Upper lobe of right lung (tissue), 1 donor: ENCODE data around the gene ELAPOR2. TPM values are rescaled to one million over a fixed set of nuclear protein-coding genes. Genes with fewer than 3 reads are reported as not detected.

Experiments
- ATAC-seq: fragments of 200-7000 bp; cut with Tn5 transposase; one replicate; pipeline ENCODE4 v1.9.1; 2020; ENCODE audit warnings: mild to moderate bottlenecking, moderate library complexity
- DNase-seq: peaks from one replicate; pipeline ENCODE4 v3.0.0-alpha.2; 2020
- H3K27ac ChIP-seq: fragments of 200-600 bp; one replicate; pipeline ENCODE4 v1.8.0; 2022
- H3K27me3 ChIP-seq: fragments of 200-600 bp; one replicate; pipeline ENCODE4 v1.8.0; 2022; ENCODE audit warnings: mild to moderate bottlenecking
- H3K36me3 ChIP-seq: fragments of 200-600 bp; one replicate; pipeline ENCODE4 v1.8.0; 2022
- H3K4me1 ChIP-seq: fragments of 200-600 bp; one replicate; pipeline ENCODE4 v1.8.0; 2022
- H3K4me3 ChIP-seq: fragments of 200-600 bp; one replicate; pipeline ENCODE4 v1.8.0; 2022; ENCODE audit warnings: mild to moderate bottlenecking
- H3K9me3 ChIP-seq: fragments of 200-600 bp; one replicate; pipeline ENCODE4 v1.8.0; 2022
- intact Hi-C: fragments of 100-400 bp; cut with DNase I; formaldehyde crosslinking; loops from one replicate; pipeline ENCODE4 v1.11.0; 2022
- total RNA-seq: library from RNA; stranded (reverse); fragmentation: NEBNext Ultra II Directional; extraction: Animal tissue kit (Norgen Biotek cat#: 25700); gene quantifications from one replicate; pipeline ENCODE4 v1.2.1, GENCODE V29; 2021
- TF ChIP-seq, protein P1 (sequence below): fragments of 200-600 bp; IDR thresholded peaks from one replicate; pipeline ENCODE4 v1.8.0; 2022; ENCODE audit warnings: antibody characterized with exemption
- donor health status: DM: no; HTN: yes; CAD: no; lungs with severe emphysema.

ELAPOR2 gene
- total RNA-seq, 1 donor from 2014 or later, result 127 TPM

DNA sequence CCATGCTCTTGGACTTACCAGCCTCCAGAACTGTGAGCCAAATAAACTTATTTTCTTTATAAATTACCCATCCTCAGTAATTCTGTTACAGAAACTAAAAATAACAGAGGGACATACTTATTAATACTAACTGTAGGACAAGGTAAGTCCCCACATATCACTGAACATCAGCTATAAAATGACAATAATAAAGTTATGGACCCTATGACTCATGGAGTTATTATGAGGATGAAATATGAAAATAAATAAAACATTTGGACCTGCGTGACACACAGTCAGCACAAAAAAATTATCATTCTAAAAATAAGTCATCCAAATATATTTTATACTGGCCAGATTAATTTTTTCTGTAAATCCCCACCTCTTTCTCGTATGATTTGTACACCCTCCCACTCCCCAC lies 34.9 kb upstream of the ELAPOR2 start:
- DNase-seq, result no peak

DNA sequence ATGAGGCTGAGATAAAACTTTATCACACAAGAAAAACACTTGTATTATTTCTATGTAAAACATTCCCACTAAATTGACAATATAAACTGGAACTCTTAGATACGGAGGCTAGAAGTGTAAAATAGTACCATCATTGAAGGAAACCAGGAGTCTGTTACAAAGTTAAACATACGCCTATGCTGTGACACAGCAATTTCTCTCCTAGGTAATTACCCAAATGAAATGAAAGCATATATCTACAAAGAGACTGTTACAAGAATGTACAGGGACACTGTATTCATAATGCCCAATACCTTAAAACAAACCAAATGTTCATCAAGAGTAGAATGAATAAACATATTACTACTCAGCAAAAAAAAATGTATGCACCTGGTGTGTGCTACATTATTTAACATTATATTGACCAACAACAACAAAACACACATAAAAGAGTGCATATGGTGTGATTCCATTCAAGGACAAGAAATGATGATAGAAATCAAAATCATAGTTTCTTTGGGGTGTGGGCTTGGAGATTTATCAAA lies 33.2 kb upstream of the ELAPOR2 start:
- no peaks in the 10 kb centered on the region for H3K9me3 ChIP-seq
- TF ChIP-seq, protein P1, sequence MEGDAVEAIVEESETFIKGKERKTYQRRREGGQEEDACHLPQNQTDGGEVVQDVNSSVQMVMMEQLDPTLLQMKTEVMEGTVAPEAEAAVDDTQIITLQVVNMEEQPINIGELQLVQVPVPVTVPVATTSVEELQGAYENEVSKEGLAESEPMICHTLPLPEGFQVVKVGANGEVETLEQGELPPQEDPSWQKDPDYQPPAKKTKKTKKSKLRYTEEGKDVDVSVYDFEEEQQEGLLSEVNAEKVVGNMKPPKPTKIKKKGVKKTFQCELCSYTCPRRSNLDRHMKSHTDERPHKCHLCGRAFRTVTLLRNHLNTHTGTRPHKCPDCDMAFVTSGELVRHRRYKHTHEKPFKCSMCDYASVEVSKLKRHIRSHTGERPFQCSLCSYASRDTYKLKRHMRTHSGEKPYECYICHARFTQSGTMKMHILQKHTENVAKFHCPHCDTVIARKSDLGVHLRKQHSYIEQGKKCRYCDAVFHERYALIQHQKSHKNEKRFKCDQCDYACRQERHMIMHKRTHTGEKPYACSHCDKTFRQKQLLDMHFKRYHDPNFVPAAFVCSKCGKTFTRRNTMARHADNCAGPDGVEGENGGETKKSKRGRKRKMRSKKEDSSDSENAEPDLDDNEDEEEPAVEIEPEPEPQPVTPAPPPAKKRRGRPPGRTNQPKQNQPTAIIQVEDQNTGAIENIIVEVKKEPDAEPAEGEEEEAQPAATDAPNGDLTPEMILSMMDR, result no peak
- no peak for DNase-seq
- no peaks in the 10 kb centered on the region for H3K36me3 ChIP-seq
- H3K4me1 ChIP-seq, result no peaks in the 10 kb centered on the region
- no peaks in the 10 kb centered on the region for H3K27me3 ChIP-seq
- ATAC-seq, result no peak
- no peak overlapping the region for H3K4me3 ChIP-seq
- intact Hi-C loops, result no loop called here
- no peak overlapping the region for H3K27ac ChIP-seq

More for the DNA sequence above, 34.9 kb upstream of the ELAPOR2 start:
- no peak overlapping the region for H3K4me3 ChIP-seq
- intact Hi-C loops, result no loop called here
- H3K36me3 ChIP-seq, result no peaks in the 10 kb centered on the region
- TF ChIP-seq, protein P1, result no peak
- no peak overlapping the region for H3K27ac ChIP-seq
- ATAC-seq, result no peak
- no peaks in the 10 kb centered on the region for H3K27me3 ChIP-seq
- no peaks in the 10 kb centered on the region for H3K9me3 ChIP-seq
- H3K4me1 ChIP-seq, result no peaks in the 10 kb centered on the region

DNA sequence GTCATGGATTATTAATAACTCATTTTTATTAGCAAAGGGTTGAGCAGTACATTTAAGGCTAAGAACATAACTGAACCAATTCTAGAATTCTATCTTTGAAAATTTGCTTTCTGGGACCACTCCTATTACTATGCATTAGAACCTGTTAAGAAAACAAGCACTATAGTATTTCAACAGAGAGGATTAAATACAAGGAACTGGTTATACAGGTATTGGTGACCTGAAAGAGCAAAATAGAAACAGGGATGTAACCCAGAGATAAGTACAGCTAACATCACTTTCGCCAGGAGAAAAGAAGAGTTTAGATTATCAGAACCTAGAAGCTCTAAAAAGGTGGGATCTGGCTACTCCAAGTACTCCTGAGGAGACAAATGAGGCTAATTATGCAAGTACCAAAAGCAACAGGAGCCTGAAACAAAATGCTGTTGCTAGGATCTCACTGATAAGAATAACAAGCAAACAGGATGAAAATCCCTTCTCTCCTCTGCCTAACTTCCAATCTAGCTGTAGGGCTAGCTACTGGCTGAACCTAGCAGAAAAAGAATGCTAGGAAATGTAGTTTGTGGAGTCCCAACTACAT lies 32.1 kb upstream of the ELAPOR2 start:
- Histone ChIP-seq H3K27me3 (no peaks in the 10 kb centered on the region), H3K4me1 (no peaks in the 10 kb centered on the region), H3K9me3 (no peaks in the 10 kb centered on the region), H3K36me3 (no peaks in the 10 kb centered on the region), H3K27ac (no peak overlapping the region), H3K4me3 (no peak overlapping the region)
- TF ChIP-seq, protein P1, result no peak
- ATAC-seq (no peak), DNase-seq (no peak)
- intact Hi-C loops, result no loop called here

DNA sequence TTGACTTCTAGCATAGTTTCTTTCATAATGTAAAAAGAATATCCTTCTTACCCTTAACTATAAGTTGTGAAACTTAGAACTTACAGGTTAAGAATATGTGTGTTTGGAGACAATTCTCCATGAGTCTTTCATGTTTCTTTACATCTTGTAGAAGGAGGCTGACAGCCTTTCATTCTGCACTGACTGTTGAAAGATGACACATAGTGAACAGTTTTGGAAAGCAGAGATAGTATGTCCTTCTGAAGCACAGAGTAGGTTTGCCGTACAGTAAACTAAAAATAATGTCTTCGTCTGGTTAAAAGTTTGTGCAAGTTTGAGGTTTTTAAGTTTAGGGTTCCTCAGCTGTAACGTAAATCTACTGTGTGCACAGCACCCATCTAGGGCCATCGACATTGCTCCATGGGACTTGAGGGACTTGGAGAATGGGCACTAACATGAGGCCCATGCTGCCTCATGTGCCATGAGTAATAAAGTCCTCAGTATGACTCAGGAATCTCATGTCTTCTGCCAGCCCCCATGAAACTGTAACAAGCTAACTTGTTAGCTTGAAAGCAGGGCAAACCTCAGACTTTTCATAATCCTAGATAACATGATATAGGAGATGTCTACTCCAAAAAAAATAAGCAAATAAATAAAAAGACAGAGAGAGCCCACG lies 24.5 kb upstream of the ELAPOR2 start:
- no peak for DNase-seq
- Histone ChIP-seq H3K9me3 (no peaks in the 10 kb centered on the region), H3K4me1 (no peaks in the 10 kb centered on the region), H3K4me3 (no peak overlapping the region), H3K27ac (no peak overlapping the region), H3K36me3 (no peaks in the 10 kb centered on the region), H3K27me3 (no peaks in the 10 kb centered on the region)
- intact Hi-C loops, result no loop called here
- TF ChIP-seq, protein P1, result no peak
- no peak for ATAC-seq

DNA sequence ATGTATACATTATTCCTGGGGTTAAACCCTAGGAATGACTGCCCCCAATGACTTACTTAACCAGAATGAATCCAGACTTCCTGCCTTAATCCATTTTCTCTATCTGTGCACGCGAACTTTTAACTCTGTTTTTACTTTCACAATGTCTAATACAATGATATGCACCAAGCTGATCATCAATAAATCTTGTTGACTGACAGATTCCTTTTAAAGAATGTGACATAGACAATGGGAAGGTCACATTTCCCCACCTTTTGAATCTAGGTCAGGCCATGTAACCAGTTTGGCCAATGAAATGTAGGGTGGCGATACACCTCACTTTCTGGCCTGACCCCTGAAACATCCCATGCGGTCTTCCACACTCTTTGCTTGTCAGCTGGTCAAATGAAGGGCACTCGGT lies 23.2 kb upstream of the ELAPOR2 start:
- Histone ChIP-seq H3K36me3 (no peaks in the 10 kb centered on the region), H3K4me1 (no peaks in the 10 kb centered on the region), H3K27ac (no peak overlapping the region), H3K4me3 (no peak overlapping the region), H3K9me3 (no peaks in the 10 kb centered on the region), H3K27me3 (no peaks in the 10 kb centered on the region)
- ATAC-seq (no peak), DNase-seq (no peak)
- TF ChIP-seq, protein P1, result no peak
- intact Hi-C loops, result no loop called here
